PC-9 (cell line): Measurements from ENCODE around the gene CSF3R. TPM values are rescaled to one million over a fixed set of nuclear protein-coding genes. Genes with fewer than 3 reads are reported as not detected.

Experiments used
- BruUV-seq: library from RNA; stranded (reverse); fragments of 400-500 nt; replicated peaks from 2 replicates; lab custom pipeline; 2021; lab: Mats Ljungman, UMichigan
- CTCF ChIA-PET: fragments of 300-600 bp; sonication (Branson Sonifier 250); formaldehyde crosslinking; loops from one replicate; lab custom pipeline; 2022; ENCODE audit warnings: antibody characterized with exemption; lab: Charles Lee
- POLR2A ChIA-PET: fragments of 300-600 bp; sonication (Branson Sonifier 250); formaldehyde crosslinking; loops from one replicate; lab custom pipeline; 2022; ENCODE audit warnings: antibody characterized with exemption; ENCODE audit not compliant: unreplicated experiment; lab: Charles Lee
- DNase-seq, 2 experiments: peaks; one replicate each; pipeline versions ENCODE4 v3.0.0 to v3.0.0-alpha.2; 2015 to 2022; ENCODE audit warnings: mixed read lengths in 1 of 2
- H2AFZ ChIP-seq: fragments of 200-600 bp; sonication (generic); 2 replicates; pipeline ENCODE4 v1.8.1; 2017; ENCODE audit warnings: antibody characterized with exemption
- H3F3A ChIP-seq: fragments of 200-600 bp; sonication (generic); 2 replicates; pipeline ENCODE4 v1.8.1; 2017; ENCODE audit warnings: antibody characterized with exemption, mild to moderate bottlenecking, low read depth; ENCODE audit not compliant: insufficient read depth
- H3K27ac ChIP-seq: fragments of 200-600 bp; sonication (generic); 2 replicates; pipeline ENCODE4 v1.6.1; 2016; ENCODE audit warnings: mixed run types
- H3K27me3 ChIP-seq: fragments of 200-600 bp; sonication (generic); 2 replicates; pipeline ENCODE4 v1.6.1; 2016; ENCODE audit warnings: low read depth, mixed run types; ENCODE audit not compliant: insufficient read depth
- H3K36me3 ChIP-seq: fragments of 200-600 bp; sonication (generic); 2 replicates; pipeline ENCODE4 v1.6.1; 2016; ENCODE audit warnings: low read depth, mixed run types
- H3K4me1 ChIP-seq: fragments of 200-600 bp; sonication (generic); replicated peaks from 2 replicates; pipeline ENCODE4 v1.6.1; 2016; ENCODE audit warnings: mixed run types; ENCODE audit not compliant: insufficient read depth
- H3K4me2 ChIP-seq: fragments of 200-600 bp; sonication (generic); 2 replicates; pipeline ENCODE4 v1.6.1; 2017; ENCODE audit warnings: mixed run types
- H3K4me3 ChIP-seq: fragments of 200-600 bp; sonication (generic); 2 replicates; pipeline ENCODE4 v1.6.1; 2016; ENCODE audit warnings: mixed run types
- H3K79me2 ChIP-seq: fragments of 200-600 bp; sonication (generic); 2 replicates; pipeline ENCODE4 v1.6.1; 2017; ENCODE audit warnings: low read depth, mixed run types
- H3K9me2 ChIP-seq: fragments of 200-600 bp; sonication (generic); 2 replicates; pipeline ENCODE4 v1.8.1; 2017; ENCODE audit warnings: mild to moderate bottlenecking; ENCODE audit not compliant: insufficient read depth
- H3K9me3 ChIP-seq: fragments of 200-600 bp; sonication (generic); 2 replicates; pipeline ENCODE4 v1.8.1; 2016; ENCODE audit warnings: low read depth; ENCODE audit not compliant: insufficient read depth
- H4K20me1 ChIP-seq: fragments of 200-600 bp; sonication (generic); 2 replicates; pipeline ENCODE4 v1.8.1; 2017; ENCODE audit not compliant: insufficient read depth
- EZH2 ChIP-seq: fragments of 200-600 bp; sonication (generic); IDR thresholded peaks from 2 replicates; pipeline ENCODE4 v1.8.0; 2017; ENCODE audit warnings: antibody characterized with exemption, low read depth
- intact Hi-C: fragments of 100-400 bp; cut with micrococcal nuclease; formaldehyde crosslinking; loops from one replicate; pipeline ENCODE4 v1.10.0; 2022; ENCODE audit not compliant: unreplicated experiment
- total RNA-seq: library from RNA; stranded (reverse); gene quantifications from 2 replicates; pipeline ENCODE4 v1.2.3, GENCODE V29; 2021
- TF ChIP-seq, protein P1 (sequence below): fragments of 200-600 bp; sonication (generic); conservative IDR thresholded peaks from 2 replicates; pipeline ENCODE4 v1.6.1; 2017; ENCODE audit warnings: mixed run types, antibody characterized with exemption, mild to moderate bottlenecking, moderate library complexity

CSF3R gene
- total RNA-seq, 1 experiment from 2014 or later: not detected

GRCh38 chr1:36438715-36439114 lies 44.0 kb downstream of the CSF3R start:
- H3K79me2 ChIP-seq: no peaks in the 10 kb centered on the region
- BruUV-seq: no TSS peak
- H3K27ac ChIP-seq: no peak overlapping the region
- no peaks in the 10 kb centered on the region for H3K9me2 ChIP-seq
- DNase-seq: no peak
- H3K4me1 ChIP-seq: peaks cover 33% of the 10 kb centered on the region
- TF ChIP-seq, protein P1, sequence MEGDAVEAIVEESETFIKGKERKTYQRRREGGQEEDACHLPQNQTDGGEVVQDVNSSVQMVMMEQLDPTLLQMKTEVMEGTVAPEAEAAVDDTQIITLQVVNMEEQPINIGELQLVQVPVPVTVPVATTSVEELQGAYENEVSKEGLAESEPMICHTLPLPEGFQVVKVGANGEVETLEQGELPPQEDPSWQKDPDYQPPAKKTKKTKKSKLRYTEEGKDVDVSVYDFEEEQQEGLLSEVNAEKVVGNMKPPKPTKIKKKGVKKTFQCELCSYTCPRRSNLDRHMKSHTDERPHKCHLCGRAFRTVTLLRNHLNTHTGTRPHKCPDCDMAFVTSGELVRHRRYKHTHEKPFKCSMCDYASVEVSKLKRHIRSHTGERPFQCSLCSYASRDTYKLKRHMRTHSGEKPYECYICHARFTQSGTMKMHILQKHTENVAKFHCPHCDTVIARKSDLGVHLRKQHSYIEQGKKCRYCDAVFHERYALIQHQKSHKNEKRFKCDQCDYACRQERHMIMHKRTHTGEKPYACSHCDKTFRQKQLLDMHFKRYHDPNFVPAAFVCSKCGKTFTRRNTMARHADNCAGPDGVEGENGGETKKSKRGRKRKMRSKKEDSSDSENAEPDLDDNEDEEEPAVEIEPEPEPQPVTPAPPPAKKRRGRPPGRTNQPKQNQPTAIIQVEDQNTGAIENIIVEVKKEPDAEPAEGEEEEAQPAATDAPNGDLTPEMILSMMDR: no peak
- no peak for TF ChIP-seq EZH2
- H2AFZ ChIP-seq: no peak overlapping the region
- H3K27me3 ChIP-seq: no peaks in the 10 kb centered on the region
- no peaks in the 10 kb centered on the region for H3K9me3 ChIP-seq
- peaks cover 21% of the 10 kb centered on the region for H3F3A ChIP-seq
- H3K4me3 ChIP-seq: no peak overlapping the region
- ChIA-PET POLR2A (no interaction called here), CTCF (interaction anchor here (0.7 kb wide), 1 partner anchor 77 kb away, joined by 4 read pairs; no protein-coding TSS in a partner anchor)
- no peaks in the 10 kb centered on the region for H3K36me3 ChIP-seq
- no peak overlapping the region for H3K4me2 ChIP-seq
- H4K20me1 ChIP-seq: no peaks in the 10 kb centered on the region
- intact Hi-C loops: no loop called here

GRCh38 chr1:36436821-36437220 lies 45.9 kb downstream of the CSF3R start:
- TF ChIP-seq, protein P1: no peak
- TF ChIP-seq EZH2: no peak
- Histone ChIP-seq H3K9me3 (no peaks in the 10 kb centered on the region), H3K4me3 (no peak overlapping the region), H3K36me3 (no peaks in the 10 kb centered on the region; the same call in 1 of the 2 replicates), H3K4me1 (peaks cover 33% of the 10 kb centered on the region), H3K4me2 (peak overlapping the region; percentile 70), H3K27me3 (no peaks in the 10 kb centered on the region), H3F3A (peaks cover 21% of the 10 kb centered on the region), H4K20me1 (no peaks in the 10 kb centered on the region), H2AFZ (no peak overlapping the region), H3K9me2 (no peaks in the 10 kb centered on the region), H3K79me2 (no peaks in the 10 kb centered on the region), H3K27ac (peak overlapping the region; percentile 100)
- BruUV-seq: no TSS peak
- POLR2A ChIA-PET: interaction anchor here (0.6 kb wide), 1 partner anchor 14 kb away, joined by 4 read pairs; no protein-coding TSS in a partner anchor
- intact Hi-C loops: loop anchor here (1.0 to 2.0 kb wide), 5 partner anchors 13 to 179 kb away; partner anchors contain the start of gene OSCP1
- CTCF ChIA-PET: no interaction called here
- DNase-seq: peak; percentile 74 to 98

DNA sequence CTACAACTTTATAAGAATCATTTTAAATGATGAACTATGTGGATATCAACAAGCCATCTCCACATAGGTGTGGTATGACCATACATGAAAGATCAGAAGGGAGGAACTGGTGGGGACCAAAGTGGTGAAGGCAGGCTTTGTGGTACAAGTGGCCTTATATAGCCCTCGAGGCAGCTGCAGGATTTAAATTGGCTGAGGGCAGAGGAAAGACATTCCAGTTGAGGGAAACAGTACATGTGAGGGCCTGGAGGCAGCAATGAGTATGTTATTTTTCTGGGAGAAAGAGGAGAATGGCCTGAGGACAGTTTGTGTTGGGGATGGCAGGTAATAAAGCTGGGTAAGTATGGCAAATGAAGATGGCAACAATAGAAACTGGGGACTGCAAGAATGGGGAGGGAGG lies 49.6 kb downstream of the CSF3R start:
- ChIA-PET CTCF (no interaction called here), POLR2A (no interaction called here)
- Histone ChIP-seq H3F3A (peaks cover 22% of the 10 kb centered on the region), H3K9me3 (no peaks in the 10 kb centered on the region), H3K27ac (no peak overlapping the region), H3K79me2 (no peaks in the 10 kb centered on the region), H4K20me1 (no peaks in the 10 kb centered on the region), H2AFZ (no peak overlapping the region), H3K4me2 (no peak overlapping the region), H3K27me3 (no peaks in the 10 kb centered on the region), H3K4me3 (no peak overlapping the region), H3K4me1 (peaks cover 33% of the 10 kb centered on the region), H3K36me3 (no peaks in the 10 kb centered on the region; the same call in 1 of the 2 replicates), H3K9me2 (no peaks in the 10 kb centered on the region)
- TF ChIP-seq, protein P1: no peak
- TF ChIP-seq EZH2: no peak
- no TSS peak for BruUV-seq
- no peak for DNase-seq
- intact Hi-C loops: no loop called here
